Keratinocyte (primary cell): ENCODE data around the gene SLC35B3.
A peak's percentile ranks its signal among the peaks of the same experiment; 100 is the strongest.

Source experiments
- EZH2 ChIP-seq: IDR thresholded peaks from one replicate; pipeline ENCODE4 v1.6.1; 2012; ENCODE audit warnings: inconsistent platforms, mild to moderate bottlenecking, low read length, moderate library complexity
- TF ChIP-seq, protein P1 (sequence below), 3 experiments: IDR thresholded peaks in 1 of 3; conservative IDR thresholded peaks in 1 of 3; optimal IDR thresholded peaks in 1 of 3; 2 replicates in 2 of 3; 3 replicates in 1 of 3; pipeline versions ENCODE3 to v1.5.1; 2011; ENCODE audit warnings: low read length in 3 of 3, mild to moderate bottlenecking in 3 of 3, moderate library complexity in 2 of 3, control low read depth in 1 of 3, inconsistent platforms in 1 of 3; ENCODE audit not compliant: insufficient read depth in 2 of 3; ENCODE audit errors: extremely low read depth in 1 of 3

DNA sequence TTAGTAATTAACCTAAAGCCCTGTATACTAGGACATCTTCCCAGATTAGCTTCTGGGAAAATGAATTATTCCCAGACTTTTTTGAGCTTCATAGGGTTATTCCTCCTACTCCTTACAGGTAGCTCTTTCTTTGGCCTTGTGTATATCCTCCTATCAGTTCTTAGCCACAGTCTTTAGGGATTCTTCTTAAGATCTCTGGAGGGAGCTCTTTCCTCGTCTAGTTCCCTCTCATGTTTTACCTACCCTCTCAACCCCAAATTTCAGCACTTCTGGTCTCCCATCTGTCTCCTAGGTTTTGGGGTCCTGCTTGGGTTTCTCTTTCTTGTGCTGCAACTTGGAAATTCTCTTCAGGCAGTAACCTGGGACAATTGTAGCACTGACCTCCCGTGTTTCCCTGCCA is 46.4 kb upstream of the SLC35B3 start:
- TF ChIP-seq EZH2 = no peak
- TF ChIP-seq, protein P1, sequence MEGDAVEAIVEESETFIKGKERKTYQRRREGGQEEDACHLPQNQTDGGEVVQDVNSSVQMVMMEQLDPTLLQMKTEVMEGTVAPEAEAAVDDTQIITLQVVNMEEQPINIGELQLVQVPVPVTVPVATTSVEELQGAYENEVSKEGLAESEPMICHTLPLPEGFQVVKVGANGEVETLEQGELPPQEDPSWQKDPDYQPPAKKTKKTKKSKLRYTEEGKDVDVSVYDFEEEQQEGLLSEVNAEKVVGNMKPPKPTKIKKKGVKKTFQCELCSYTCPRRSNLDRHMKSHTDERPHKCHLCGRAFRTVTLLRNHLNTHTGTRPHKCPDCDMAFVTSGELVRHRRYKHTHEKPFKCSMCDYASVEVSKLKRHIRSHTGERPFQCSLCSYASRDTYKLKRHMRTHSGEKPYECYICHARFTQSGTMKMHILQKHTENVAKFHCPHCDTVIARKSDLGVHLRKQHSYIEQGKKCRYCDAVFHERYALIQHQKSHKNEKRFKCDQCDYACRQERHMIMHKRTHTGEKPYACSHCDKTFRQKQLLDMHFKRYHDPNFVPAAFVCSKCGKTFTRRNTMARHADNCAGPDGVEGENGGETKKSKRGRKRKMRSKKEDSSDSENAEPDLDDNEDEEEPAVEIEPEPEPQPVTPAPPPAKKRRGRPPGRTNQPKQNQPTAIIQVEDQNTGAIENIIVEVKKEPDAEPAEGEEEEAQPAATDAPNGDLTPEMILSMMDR (optimal IDR thresholded peaks at IDR 0.05 in 1 of 3, IDR thresholded peaks at IDR 0.05 in 1 of 3, conservative IDR thresholded peaks at IDR 0.05 in 1 of 3; ENCODE audit: extremely low read depth in 1 of 3, insufficient read depth in 2 of 3, low read length in 3 of 3) = peak in 2 of 3 experiments; percentile 47 to 69
